SU-DHL-6 (cell line): ENCODE results near the gene LRRC75B.

Experiments used
- H2AFZ ChIP-seq: fragments of 200-600 bp; sonication (generic); 2 replicates; pipeline ENCODE4 v1.6.1; 2014; ENCODE audit warnings: low read depth, mild to moderate bottlenecking, moderate library complexity, mixed read lengths, antibody characterized with exemption, low read length; ENCODE audit not compliant: severe bottlenecking
- H3F3A ChIP-seq: fragments of 200-600 bp; shearing (Covaris generic); 2 replicates; pipeline ENCODE4 v1.6.0; 2016; ENCODE audit warnings: antibody characterized with exemption, mild to moderate bottlenecking; ENCODE audit not compliant: insufficient read depth
- H3K27ac ChIP-seq: fragments of 200-600 bp; sonication (generic); 2 replicates; pipeline ENCODE4 v1.5.1; 2016; ENCODE audit warnings: low read depth, mild to moderate bottlenecking, low read length, moderate library complexity, mixed read lengths
- H3K27me3 ChIP-seq: fragments of 200-600 bp; sonication (generic), shearing (Covaris generic); 2 replicates; pipeline ENCODE4 v1.6.0; 2014; ENCODE audit warnings: mild to moderate bottlenecking, low read length
- H3K36me3 ChIP-seq: fragments of 200-600 bp; sonication (generic); 2 replicates; pipeline ENCODE4 v1.6.1; 2014; ENCODE audit warnings: mild to moderate bottlenecking, low read length, mixed read lengths
- H3K4me2 ChIP-seq: fragments of 300-600, 200-600 bp; shearing (Covaris generic), sonication (generic); 2 replicates; pipeline ENCODE4 v1.6.0; 2014; ENCODE audit warnings: low read length, low read depth, mild to moderate bottlenecking; ENCODE audit not compliant: poor library complexity, severe bottlenecking
- H3K4me3 ChIP-seq: fragments of 200-600 bp; sonication (generic); 2 replicates; pipeline ENCODE4 v1.5.1; 2014; ENCODE audit warnings: antibody characterized with exemption, low read length, mild to moderate bottlenecking, mixed read lengths; ENCODE audit not compliant: insufficient read depth, poor library complexity, severe bottlenecking
- H3K79me2 ChIP-seq: fragments of 200-600 bp; sonication (generic); 2 replicates; pipeline ENCODE4 v1.6.1; 2014; ENCODE audit warnings: mild to moderate bottlenecking, low read length, moderate library complexity; ENCODE audit not compliant: insufficient read depth
- H3K9ac ChIP-seq: fragments of 200-600 bp; sonication (generic); 2 replicates; pipeline ENCODE4 v1.7.0; 2014; ENCODE audit warnings: mild to moderate bottlenecking, low read length
- H3K9me2 ChIP-seq: fragments of 200-600 bp; sonication (generic); replicated peaks from 2 replicates; pipeline ENCODE4 v1.6.1; 2014; ENCODE audit warnings: low read length; ENCODE audit not compliant: insufficient read depth
- H3K9me3 ChIP-seq: fragments of 200-600 bp; sonication (generic); 2 replicates; pipeline ENCODE4 v1.6.1; 2014; ENCODE audit warnings: low read length, mixed read lengths; ENCODE audit not compliant: insufficient read depth
- H4K20me1 ChIP-seq: fragments of 200-600 bp; sonication (generic); 2 replicates; pipeline ENCODE4 v1.6.1; 2014; ENCODE audit warnings: low read depth, mild to moderate bottlenecking, antibody characterized with exemption, low read length, moderate library complexity, mixed read lengths
- CTCF ChIP-seq: fragments of 200-600 bp; sonication (generic); IDR thresholded peaks from one replicate; pipeline ENCODE4 v1.5.1; 2017; ENCODE audit warnings: antibody characterized with exemption, mild to moderate bottlenecking, low read length, moderate library complexity; ENCODE audit not compliant: insufficient read depth, poor library complexity, severe bottlenecking
- EZH2phosphoT487 ChIP-seq: fragments of 200-600 bp; sonication (generic), shearing (Covaris generic); conservative IDR thresholded peaks from 2 replicates; pipeline ENCODE4 v1.6.1; 2018; ENCODE audit warnings: mild to moderate bottlenecking, antibody characterized with exemption, low read length, moderate library complexity, mixed read lengths

The LRRC75B gene

GRCh38 chr22:24583221-24584165 lies 9.4 kb downstream of the LRRC75B start:
- TF ChIP-seq EZH2phosphoT487 = no peak
- Histone ChIP-seq H4K20me1 (no peaks in the 10 kb centered on the region), H3F3A (no peaks in the 10 kb centered on the region), H3K27ac (no peak overlapping the region), H2AFZ (no peak overlapping the region), H3K9me3 (no peaks in the 10 kb centered on the region), H3K4me2 (no peak overlapping the region), H3K79me2 (no peaks in the 10 kb centered on the region), H3K9ac (no peak overlapping the region), H3K9me2 (no peaks in the 10 kb centered on the region), H3K4me3 (no peak overlapping the region), H3K36me3 (no peaks in the 10 kb centered on the region), H3K27me3 (no peaks in the 10 kb centered on the region)

GRCh38 chr22:24582056-24582814 lies 10.6 kb downstream of the LRRC75B start:
- Histone ChIP-seq H3K27ac (no peak overlapping the region), H3K9ac (no peak overlapping the region), H3K27me3 (no peaks in the 10 kb centered on the region), H3K79me2 (no peaks in the 10 kb centered on the region), H4K20me1 (no peaks in the 10 kb centered on the region), H3K4me3 (no peak overlapping the region), H3K4me2 (no peak overlapping the region), H3K36me3 (no peaks in the 10 kb centered on the region), H3F3A (no peaks in the 10 kb centered on the region), H3K9me3 (no peaks in the 10 kb centered on the region), H3K9me2 (no peaks in the 10 kb centered on the region), H2AFZ (no peak overlapping the region)
- no peak for TF ChIP-seq CTCF
- TF ChIP-seq EZH2phosphoT487 = no peak

GRCh38 chr22:24580276-24580675 lies 12.6 kb downstream of the LRRC75B start:
- no peak for TF ChIP-seq CTCF
- TF ChIP-seq EZH2phosphoT487 = no peak
- no peak overlapping the region for H2AFZ ChIP-seq
- no peaks in the 10 kb centered on the region for H3K79me2 ChIP-seq
- H3K9ac ChIP-seq = no peak overlapping the region
- peaks cover 3% of the 10 kb centered on the region; the same call in 1 of the 2 replicates for H3K36me3 ChIP-seq
- no peak overlapping the region for H3K4me2 ChIP-seq
- no peaks in the 10 kb centered on the region for H3K27me3 ChIP-seq
- H3K9me3 ChIP-seq = no peaks in the 10 kb centered on the region
- no peaks in the 10 kb centered on the region for H4K20me1 ChIP-seq
- no peak overlapping the region for H3K27ac ChIP-seq
- H3K9me2 ChIP-seq = no peaks in the 10 kb centered on the region
- no peak overlapping the region for H3K4me3 ChIP-seq
- H3F3A ChIP-seq = 0 out of 2 replicates have a peak, but pooled peaks cover 4% of the 10 kb centered on the region
